ENCODE results near the gene LARP4B.

DNA sequence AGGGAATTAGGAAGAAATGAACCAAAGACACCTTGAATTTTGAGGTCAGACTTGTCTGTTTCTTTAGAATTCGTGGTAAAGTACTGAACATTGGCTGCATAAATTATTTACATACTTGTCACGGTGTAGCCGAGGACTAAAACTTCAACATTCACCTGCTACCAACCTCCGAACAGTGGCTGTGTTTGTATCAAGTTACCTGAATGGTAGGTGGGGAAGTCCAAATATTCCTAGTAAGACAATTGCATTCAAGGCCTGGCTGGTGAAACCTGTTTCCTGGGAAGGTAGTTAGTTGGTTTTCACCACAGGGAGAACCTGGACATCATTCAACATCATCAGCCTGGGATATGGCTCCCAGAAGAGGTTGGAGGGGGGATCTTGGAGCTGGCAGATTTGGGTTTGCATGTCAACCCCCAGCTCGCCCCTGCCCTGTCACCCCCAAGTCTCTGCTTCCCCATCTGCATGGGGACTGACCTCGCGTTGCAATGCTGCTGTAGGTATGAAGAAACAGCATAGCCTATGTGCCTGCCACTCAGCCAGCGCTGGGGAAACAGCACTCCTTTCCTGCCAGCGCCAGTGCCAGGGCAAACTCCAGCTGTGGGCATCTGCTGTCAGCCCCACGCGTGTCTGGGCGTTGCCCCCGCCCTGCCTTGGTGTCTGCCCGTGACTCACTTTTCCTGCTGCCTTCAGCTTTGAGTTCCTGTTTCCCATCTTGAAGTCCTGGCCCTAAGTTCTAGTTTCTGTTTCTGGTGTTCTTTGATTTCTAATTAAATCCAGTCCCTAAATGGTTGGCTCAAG lies 12.7 kb upstream of the LARP4B start:
- TF ChIP-seq POLR2A (IDR thresholded peaks at IDR 0.05) = no peak
- TF ChIP-seq, protein P1, sequence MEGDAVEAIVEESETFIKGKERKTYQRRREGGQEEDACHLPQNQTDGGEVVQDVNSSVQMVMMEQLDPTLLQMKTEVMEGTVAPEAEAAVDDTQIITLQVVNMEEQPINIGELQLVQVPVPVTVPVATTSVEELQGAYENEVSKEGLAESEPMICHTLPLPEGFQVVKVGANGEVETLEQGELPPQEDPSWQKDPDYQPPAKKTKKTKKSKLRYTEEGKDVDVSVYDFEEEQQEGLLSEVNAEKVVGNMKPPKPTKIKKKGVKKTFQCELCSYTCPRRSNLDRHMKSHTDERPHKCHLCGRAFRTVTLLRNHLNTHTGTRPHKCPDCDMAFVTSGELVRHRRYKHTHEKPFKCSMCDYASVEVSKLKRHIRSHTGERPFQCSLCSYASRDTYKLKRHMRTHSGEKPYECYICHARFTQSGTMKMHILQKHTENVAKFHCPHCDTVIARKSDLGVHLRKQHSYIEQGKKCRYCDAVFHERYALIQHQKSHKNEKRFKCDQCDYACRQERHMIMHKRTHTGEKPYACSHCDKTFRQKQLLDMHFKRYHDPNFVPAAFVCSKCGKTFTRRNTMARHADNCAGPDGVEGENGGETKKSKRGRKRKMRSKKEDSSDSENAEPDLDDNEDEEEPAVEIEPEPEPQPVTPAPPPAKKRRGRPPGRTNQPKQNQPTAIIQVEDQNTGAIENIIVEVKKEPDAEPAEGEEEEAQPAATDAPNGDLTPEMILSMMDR (IDR thresholded peaks at IDR 0.05) = no peak

All from uterus (tissue), 2 donors.